HCT116 (cell line): Measurements from ENCODE around the gene FAM177B. TPM values are rescaled to one million over a fixed set of nuclear protein-coding genes. Genes with fewer than 3 reads are reported as not detected.
"Not testable (repeated sequence)": the region's sequence is repeated elsewhere in the genome, so short reads cannot be mapped to it uniquely, and the experiment has no call there.

Experiments used
- ATAC-seq: fragments of 200-7000 bp; cut with Tn5 transposase; 2 replicates; pipeline ENCODE4 v1.9.1; 2020; ENCODE audit warnings: mild to moderate bottlenecking, moderate library complexity
- BruUV-seq: library from RNA; stranded (reverse); fragments of 400-500 nt; replicated peaks from 2 replicates; lab custom pipeline; 2021; lab: Mats Ljungman, UMichigan
- CTCF ChIA-PET: fragments of 300-600 bp; sonication (Branson Sonifier 250); formaldehyde crosslinking; loops from one replicate; lab custom pipeline; 2021; ENCODE audit warnings: antibody characterized with exemption; lab: Charles Lee
- POLR2A ChIA-PET: fragments of 300-600, 350-600 bp; sonication (Branson Sonifier 250); formaldehyde crosslinking; loops from one replicate; lab custom pipeline; 2021; ENCODE audit warnings: antibody characterized with exemption; lab: Charles Lee
- RAD21 ChIA-PET, 2 experiments: fragments of 300-600 bp; sonication (Branson Sonifier 250); formaldehyde crosslinking; loops; one replicate each; lab custom pipeline; 2023; ENCODE audit warnings: low total read pairs in 2 of 2; ENCODE audit not compliant: uncharacterized antibody in 2 of 2, unreplicated experiment in 2 of 2, low non-redundant PET in 1 of 2; lab: Charles Lee
- DNase-seq: peaks from one replicate; pipeline ENCODE4 v3.0.0-alpha.2; 2010; ENCODE audit warnings: low read depth, low spot score
- H2AFZ ChIP-seq: fragments of 200-600 bp; shearing (Covaris generic), sonication (generic); 2 replicates; pipeline ENCODE4 v1.6.1; 2017; ENCODE audit warnings: low read depth, mixed run types, mixed read lengths, antibody characterized with exemption, low read length; ENCODE audit not compliant: poor library complexity, severe bottlenecking
- H3K27ac ChIP-seq: 2 replicates; pipeline ENCODE4 v1.5.1; 2012; ENCODE audit warnings: low read depth, low read length
- H3K27me3 ChIP-seq: fragments of 200-600 bp; sonication (generic); 2 replicates; pipeline ENCODE4 v1.6.1; 2016; ENCODE audit warnings: mixed run types, low read length, mixed read lengths; ENCODE audit not compliant: insufficient read depth
- H3K36me3 ChIP-seq, 2 experiments: fragments of 200-500 bp in 1 of 2; fragments of 200-600 bp in 1 of 2; sonication (Bioruptor generic) in 1 of 2; sonication (generic) in 1 of 2; 2 replicates each; pipeline versions ENCODE4 v1.5.1 to v1.6.1; 2014 to 2016; ENCODE audit warnings: low read length in 2 of 2, inconsistent platforms in 1 of 2, mixed read lengths in 1 of 2, mixed run types in 1 of 2; ENCODE audit not compliant: insufficient read depth in 2 of 2, control insufficient read depth in 1 of 2
- H3K4me1 ChIP-seq, 2 experiments: fragments of 200-600 bp in 1 of 2; sonication (generic) in 1 of 2; 2 replicates each; pipeline versions ENCODE4 v1.5.1 to v1.6.1; 2012 to 2017; ENCODE audit warnings: low read length in 2 of 2, inconsistent platforms in 1 of 2, mild to moderate bottlenecking in 1 of 2, mixed read lengths in 1 of 2, mixed run types in 1 of 2, moderate library complexity in 1 of 2; ENCODE audit not compliant: insufficient read depth in 2 of 2, control insufficient read depth in 1 of 2
- H3K4me2 ChIP-seq: fragments of 200-600 bp; sonication (generic); 2 replicates; pipeline ENCODE4 v1.6.1; 2017; ENCODE audit warnings: mixed run types, low read length, mixed read lengths
- H3K4me3 ChIP-seq, 2 experiments: fragments of 200-600 bp in 1 of 2; sonication (generic) in 1 of 2; replicated peaks in 1 of 2; 2 replicates each; pipeline ENCODE4 v1.5.1; 2011 to 2016; ENCODE audit warnings: low read length in 2 of 2, control low read depth in 1 of 2, low read depth in 1 of 2, mild to moderate bottlenecking in 1 of 2, mixed read lengths in 1 of 2, mixed run types in 1 of 2
- H3K79me2 ChIP-seq: fragments of 200-600 bp; sonication (generic); 2 replicates; pipeline ENCODE4 v1.6.1; 2017; ENCODE audit warnings: mild to moderate bottlenecking, mixed run types, low read length, moderate library complexity, mixed read lengths; ENCODE audit not compliant: insufficient read depth
- H3K9ac ChIP-seq: fragments of 200-600 bp; sonication (generic); 2 replicates; pipeline ENCODE4 v1.6.1; 2016; ENCODE audit warnings: low read length, mixed read lengths
- H3K9me2 ChIP-seq: fragments of 200-600 bp; sonication (generic), shearing (Covaris generic); 2 replicates; pipeline ENCODE4 v1.6.1; 2017; ENCODE audit warnings: mixed run types, mild to moderate bottlenecking, moderate library complexity; ENCODE audit not compliant: insufficient read depth
- H3K9me3 ChIP-seq, 2 experiments: fragments of 200-500 bp in 1 of 2; fragments of 200-600 bp in 1 of 2; sonication (Bioruptor generic) in 1 of 2; sonication (generic) in 1 of 2; 2 replicates each; pipeline ENCODE4 v1.6.1; 2014 to 2017; ENCODE audit warnings: low read length in 2 of 2, mixed read lengths in 2 of 2, inconsistent platforms in 1 of 2, low read depth in 1 of 2, mild to moderate bottlenecking in 1 of 2, mixed run types in 1 of 2, moderate library complexity in 1 of 2; ENCODE audit not compliant: control insufficient read depth in 1 of 2, insufficient read depth in 1 of 2
- H4K20me1 ChIP-seq: fragments of 200-600 bp; sonication (generic), shearing (Covaris generic); 2 replicates; pipeline ENCODE4 v1.6.1; 2017; ENCODE audit warnings: mixed run types, mild to moderate bottlenecking, moderate library complexity; ENCODE audit not compliant: insufficient read depth
- EZH2phosphoT487 ChIP-seq: fragments of 200-600 bp; IDR thresholded peaks from 2 replicates; pipeline ENCODE4 v1.6.1; 2018; ENCODE audit warnings: antibody characterized with exemption, borderline replicate concordance
- RAD21 ChIP-seq: IDR thresholded peaks from 2 replicates; pipeline ENCODE4 v1.6.1; 2012; ENCODE audit warnings: low read depth, mild to moderate bottlenecking
- intact Hi-C: fragments of 100-400 bp; cut with micrococcal nuclease; formaldehyde crosslinking; loops from 2 replicates; pipeline ENCODE4 v1.10.0; 2022
- total RNA-seq: library from RNA; stranded (reverse); gene quantifications from one replicate; pipeline ENCODE4 v1.2.1, GENCODE V29; 2021; ENCODE audit not compliant: unreplicated experiment

Gene FAM177B
- total RNA-seq, 1 experiment from 2014 or later = not detected

GRCh38 chr1:222741630-222742457 lies 4.8 kb downstream of the FAM177B start:
- H4K20me1 ChIP-seq, H3K27ac ChIP-seq, CTCF ChIA-PET, H3K9ac ChIP-seq, H3K4me3 ChIP-seq, H2AFZ ChIP-seq, RAD21 ChIA-PET, H3K9me2 ChIP-seq, DNase-seq, ATAC-seq, BruUV-seq, H3K4me1 ChIP-seq, H3K79me2 ChIP-seq, H3K4me2 ChIP-seq, H3K9me3 ChIP-seq, H3K36me3 ChIP-seq, H3K27me3 ChIP-seq, intact Hi-C loops: not testable (repeated sequence)
- POLR2A ChIA-PET = interaction anchor here (0.6 kb wide), 1 partner anchor 10 kb away, joined by 3 read pairs; no protein-coding TSS in a partner anchor

GRCh38 chr1:222749927-222750326 lies 12.9 kb downstream of the FAM177B start:
- Histone ChIP-seq H3K4me2 (no peak overlapping the region), H3K79me2 (no peaks in the 10 kb centered on the region), H3K9ac (no peak overlapping the region), H3K27me3 (no peaks in the 10 kb centered on the region), H4K20me1 (no peaks in the 10 kb centered on the region), H3K27ac (no peak overlapping the region), H3K9me2 (no peaks in the 10 kb centered on the region; the same call in 1 of the 2 replicates), H3K9me3 (no peaks in the 10 kb centered on the region), H3K36me3 (no peaks in the 10 kb centered on the region), H2AFZ (no peak overlapping the region), H3K4me3 (no peak overlapping the region), H3K4me1 (no peaks in the 10 kb centered on the region)
- ATAC-seq (no peak), DNase-seq (no peak)
- TF ChIP-seq EZH2phosphoT487 (no peak), RAD21 (0 out of 2 replicates have a peak, but pooled peaks have one; percentile 13)
- BruUV-seq = no TSS peak
- CTCF ChIA-PET = interaction anchor here (0.6 kb wide), 1 partner anchor 393 kb away, joined by 4 read pairs; the partner anchor contains the start of gene TLR5
- POLR2A ChIA-PET = interaction anchor here (0.7 kb wide), 1 partner anchor 31 kb away, joined by 4 read pairs; no protein-coding TSS in a partner anchor
- RAD21 ChIA-PET = no interaction called here
- intact Hi-C loops = no loop called here
